GM23338 (cell line): ENCODE data around the gene DMKN. TPM values are rescaled to one million over a fixed set of nuclear protein-coding genes. Genes with fewer than 3 reads are reported as not detected.

Experiments used
- ATAC-seq: fragments of 200-7000 bp; cut with Tn5 transposase; 3 replicates; pipeline ENCODE4 v1.9.1; 2020
- DNase-seq: peaks from one replicate; pipeline ENCODE4 v3.0.0-alpha.2; 2015; ENCODE audit warnings: low spot score
- H2AFZ ChIP-seq: fragments of 200-600 bp; sonication (generic); 2 replicates; pipeline ENCODE4 v1.8.0; 2016; ENCODE audit warnings: antibody characterized with exemption, mild to moderate bottlenecking, moderate library complexity
- H3F3A ChIP-seq: fragments of 200-600 bp; sonication (generic); replicated peaks from 2 replicates; pipeline ENCODE4 v1.8.0; 2017; ENCODE audit warnings: antibody characterized with exemption, mixed run types, low read depth
- H3K27ac ChIP-seq: fragments of 200-600 bp; sonication (generic); 2 replicates; pipeline ENCODE4 v1.6.1; 2016; ENCODE audit warnings: low read depth
- H3K27me3 ChIP-seq: fragments of 200-600 bp; sonication (generic); 2 replicates; pipeline ENCODE4 v1.8.0; 2016; ENCODE audit warnings: mild to moderate bottlenecking, mixed run types, moderate library complexity; ENCODE audit not compliant: insufficient read depth
- H3K36me3 ChIP-seq: fragments of 200-600 bp; sonication (generic); 2 replicates; pipeline ENCODE4 v1.8.0; 2016; ENCODE audit warnings: mild to moderate bottlenecking; ENCODE audit not compliant: insufficient read depth
- H3K4me1 ChIP-seq: fragments of 200-600 bp; sonication (generic); 2 replicates; pipeline ENCODE4 v1.8.0; 2016; ENCODE audit warnings: mild to moderate bottlenecking, moderate library complexity; ENCODE audit not compliant: insufficient read depth
- H3K4me2 ChIP-seq: fragments of 200-600 bp; sonication (generic); 2 replicates; pipeline ENCODE4 v1.7.1; 2017; ENCODE audit warnings: mixed run types
- H3K4me3 ChIP-seq: fragments of 200-600 bp; sonication (generic); 2 replicates; pipeline ENCODE4 v1.6.1; 2016; ENCODE audit warnings: mixed run types
- H3K79me2 ChIP-seq: fragments of 200-600 bp; sonication (generic); replicated peaks from 2 replicates; pipeline ENCODE4 v1.8.0; 2017; ENCODE audit warnings: mild to moderate bottlenecking; ENCODE audit not compliant: insufficient read depth
- H3K9me2 ChIP-seq: fragments of 200-600 bp; sonication (generic); 2 replicates; pipeline ENCODE4 v1.8.0; 2017; ENCODE audit not compliant: insufficient read depth
- H4K20me1 ChIP-seq: fragments of 200-600 bp; sonication (generic); replicated peaks from 2 replicates; pipeline ENCODE4 v1.8.0; 2017; ENCODE audit warnings: mild to moderate bottlenecking; ENCODE audit not compliant: insufficient read depth
- H3K27ac Mint-ChIP-seq: 2 replicates; pipeline ENCODE4 v1.8.0; 2020; ENCODE audit warnings: inconsistent platforms, mild to moderate bottlenecking, moderate library complexity, mixed read lengths
- H3K27me3 Mint-ChIP-seq: 3 replicates; pipeline ENCODE4 v1.8.0; 2022; ENCODE audit warnings: low read depth, mild to moderate bottlenecking, moderate library complexity, mixed read lengths, inconsistent platforms; ENCODE audit not compliant: insufficient read depth, poor library complexity
- H3K36me3 Mint-ChIP-seq: 3 replicates; pipeline ENCODE4 v1.8.0; 2021; ENCODE audit warnings: low read depth, mild to moderate bottlenecking, inconsistent platforms, moderate library complexity, mixed read lengths
- H3K4me1 Mint-ChIP-seq: 3 replicates; pipeline ENCODE4 v1.8.0; 2020; ENCODE audit warnings: mild to moderate bottlenecking, inconsistent platforms, mixed read lengths
- H3K4me3 Mint-ChIP-seq: 3 replicates; pipeline ENCODE4 v1.8.0; 2021; ENCODE audit warnings: moderate library complexity, mild to moderate bottlenecking, inconsistent platforms, mixed read lengths
- H3K9me3 Mint-ChIP-seq: 3 replicates; pipeline ENCODE4 v1.8.0; 2020; ENCODE audit warnings: moderate library complexity, mild to moderate bottlenecking, inconsistent platforms, mixed read lengths
- CREB1 ChIP-seq: fragments of 250-450 bp; sonication (Bioruptor Pico); IDR thresholded peaks from 2 replicates; pipeline ENCODE4 v1.5.0; 2020; ENCODE audit warnings: low read depth, mild to moderate bottlenecking, moderate library complexity
- EZH2 ChIP-seq: fragments of 200-600 bp; sonication (generic); IDR thresholded peaks from one replicate; pipeline ENCODE4 v1.8.0; 2017; ENCODE audit warnings: antibody characterized with exemption, mild to moderate bottlenecking, low read depth; ENCODE audit not compliant: unreplicated experiment
- EZH2phosphoT487 ChIP-seq: fragments of 200-600 bp; sonication (generic); IDR thresholded peaks from one replicate; pipeline ENCODE4 v1.8.1; 2018; ENCODE audit warnings: antibody characterized with exemption; ENCODE audit not compliant: unreplicated experiment
- NANOG ChIP-seq: IDR thresholded peaks from 2 replicates; pipeline ENCODE4 v1.6.1; 2016; ENCODE audit warnings: antibody characterized with exemption, borderline replicate concordance
- POLR2AphosphoS5 ChIP-seq: IDR thresholded peaks from 2 replicates; pipeline ENCODE4 v1.6.1; 2016; ENCODE audit warnings: antibody characterized with exemption, low read depth
- STAT1 ChIP-seq: IDR thresholded peaks from one replicate; pipeline ENCODE4 v1.6.1; 2016; ENCODE audit warnings: antibody characterized with exemption; ENCODE audit not compliant: unreplicated experiment
- ZNF331 ChIP-seq: fragments of 250-450 bp; sonication (Bioruptor Pico); IDR thresholded peaks from 2 replicates; pipeline ENCODE4 v1.5.0; 2020; ENCODE audit warnings: low read depth, mild to moderate bottlenecking, moderate library complexity
- ZNF462 ChIP-seq: fragments of 250-450 bp; sonication (Bioruptor Pico); IDR thresholded peaks from 2 replicates; pipeline ENCODE4 v1.5.0; 2020; ENCODE audit warnings: mild to moderate bottlenecking, moderate library complexity
- polyA plus RNA-seq: library from polyadenylated mRNA; unstranded; fragments of >200 nt; fragmentation: Nextera tagmentation; extraction: Ambion mirVana; gene quantifications from 2 replicates; pipeline ENCODE4 v1.2.1, GENCODE V29; 2016
- total RNA-seq: library from RNA; depleted of rRNA; stranded (reverse); fragments of >200 nt; shearing (Covaris generic); gene quantifications from 2 replicates; pipeline ENCODE4 v1.2.3, GENCODE V29; 2014

The DMKN gene
- total and polyA plus RNA-seq, 2 experiments from 2014 or later = 259 to 569 TPM

GRCh38 chr19:35498220-35498619 is 15.2 kb downstream of the DMKN start:
- H3K27me3 ChIP-seq = no peaks in the 10 kb centered on the region
- H3K4me1 Mint-ChIP-seq = peaks cover 27% of the 10 kb centered on the region
- H3K4me3 Mint-ChIP-seq = no peak overlapping the region; the same call in 2 of the 3 replicates
- H3K9me2 ChIP-seq = no peaks in the 10 kb centered on the region
- no peaks in the 10 kb centered on the region for H3K4me1 ChIP-seq
- peaks cover 11% of the 10 kb centered on the region; the same call in 1 of the 2 replicates for H3F3A ChIP-seq
- H3K27ac ChIP-seq = no peak overlapping the region
- H3K9me3 Mint-ChIP-seq = no peaks in the 10 kb centered on the region
- ATAC-seq (no peak), DNase-seq (no peak)
- TF ChIP-seq EZH2phosphoT487 = no peak
- TF ChIP-seq EZH2 = no peak
- TF ChIP-seq CREB1 = no peak
- no peak for TF ChIP-seq POLR2AphosphoS5
- no peak for TF ChIP-seq ZNF462 (CRISPR knock-in tag)
- TF ChIP-seq STAT1 = no peak
- TF ChIP-seq ZNF331 (CRISPR knock-in tag) = no peak
- no peak for TF ChIP-seq NANOG
- no peaks in the 10 kb centered on the region for H3K79me2 ChIP-seq
- H2AFZ ChIP-seq = no peak overlapping the region
- peaks cover 8% of the 10 kb centered on the region for H3K36me3 ChIP-seq
- no peak overlapping the region for H3K27ac Mint-ChIP-seq
- no peaks in the 10 kb centered on the region; the same call in 1 of the 2 replicates for H4K20me1 ChIP-seq
- peaks cover 17% of the 10 kb centered on the region for H3K27me3 Mint-ChIP-seq
- no peak overlapping the region for H3K4me2 ChIP-seq
- H3K36me3 Mint-ChIP-seq = peaks cover 66% of the 10 kb centered on the region
- no peak overlapping the region for H3K4me3 ChIP-seq
